HUES48 (cell line): ENCODE measurements around the gene ADCY5.

ENCODE experiments used
- H3K27ac ChIP-seq: one replicate; pipeline ENCODE4 v1.7.0; 2013; ENCODE audit warnings: low read depth, low read length, inconsistent platforms
- H3K27me3 ChIP-seq: 2 replicates; pipeline ENCODE4 v1.6.1; 2013; ENCODE audit warnings: mild to moderate bottlenecking, low read length; ENCODE audit not compliant: control insufficient read depth, insufficient read depth
- H3K36me3 ChIP-seq: 2 replicates; pipeline ENCODE4 v1.6.1; 2013; ENCODE audit warnings: low read length; ENCODE audit not compliant: control insufficient read depth, insufficient read depth
- H3K4me1 ChIP-seq: 2 replicates; pipeline ENCODE4 v1.6.1; 2013; ENCODE audit warnings: mild to moderate bottlenecking, low read length; ENCODE audit not compliant: control insufficient read depth, insufficient read depth
- H3K4me3 ChIP-seq: 2 replicates; pipeline ENCODE4 v1.5.1; 2013; ENCODE audit warnings: mild to moderate bottlenecking, low read depth, low read length
- H3K9ac ChIP-seq: 2 replicates; pipeline ENCODE4 v1.6.1; 2013; ENCODE audit warnings: mild to moderate bottlenecking, low read depth, low read length, moderate library complexity
- H3K9me3 ChIP-seq: 2 replicates; pipeline ENCODE4 v1.6.1; 2013; ENCODE audit warnings: low read length; ENCODE audit not compliant: control insufficient read depth, insufficient read depth

ADCY5 gene

GRCh38 chr3:123416647-123417046, 32.2 kb downstream of the ADCY5 start:
- H3K27ac ChIP-seq, result no peak overlapping the region
- no peak overlapping the region for H3K9ac ChIP-seq
- no peaks in the 10 kb centered on the region; the same call in 1 of the 2 replicates for H3K4me1 ChIP-seq
- H3K9me3 ChIP-seq, result no peaks in the 10 kb centered on the region
- no peak overlapping the region for H3K4me3 ChIP-seq
- H3K27me3 ChIP-seq, result no peaks in the 10 kb centered on the region
- no peaks in the 10 kb centered on the region for H3K36me3 ChIP-seq

- Histone ChIP-seq H3K4me3 (no peak overlapping the region), H3K27me3 (no peaks in the 10 kb centered on the region), H3K4me1 (no peaks in the 10 kb centered on the region; the same call in 1 of the 2 replicates), H3K9me3 (no peaks in the 10 kb centered on the region), H3K27ac (no peak overlapping the region), H3K9ac (no peak overlapping the region), H3K36me3 (no peaks in the 10 kb centered on the region)
Measured at GRCh38 chr3:123416173-123416572, 32.7 kb downstream of the ADCY5 start.

- Histone ChIP-seq H3K9me3 (no peaks in the 10 kb centered on the region), H3K27ac (no peak overlapping the region), H3K4me3 (no peak overlapping the region), H3K9ac (no peak overlapping the region), H3K27me3 (no peaks in the 10 kb centered on the region), H3K36me3 (no peaks in the 10 kb centered on the region), H3K4me1 (no peaks in the 10 kb centered on the region; the same call in 1 of the 2 replicates)
Measured at GRCh38 chr3:123414973-123415775, 33.7 kb downstream of the ADCY5 start.

GRCh38 chr3:123412811-123413604, 35.9 kb downstream of the ADCY5 start:
- H3K27me3 ChIP-seq, result no peaks in the 10 kb centered on the region
- no peaks in the 10 kb centered on the region; the same call in 1 of the 2 replicates for H3K4me1 ChIP-seq
- no peak overlapping the region for H3K4me3 ChIP-seq
- H3K9me3 ChIP-seq, result no peaks in the 10 kb centered on the region
- H3K36me3 ChIP-seq, result no peaks in the 10 kb centered on the region
- H3K27ac ChIP-seq, result no peak overlapping the region
- H3K9ac ChIP-seq, result no peak overlapping the region

GRCh38 chr3:123412076-123412475, 36.8 kb downstream of the ADCY5 start:
- no peaks in the 10 kb centered on the region; the same call in 1 of the 2 replicates for H3K4me1 ChIP-seq
- H3K27me3 ChIP-seq, result no peaks in the 10 kb centered on the region
- no peak overlapping the region for H3K27ac ChIP-seq
- no peaks in the 10 kb centered on the region for H3K36me3 ChIP-seq
- H3K9me3 ChIP-seq, result no peaks in the 10 kb centered on the region
- no peak overlapping the region for H3K9ac ChIP-seq
- H3K4me3 ChIP-seq, result no peak overlapping the region

- no peak overlapping the region for H3K4me3 ChIP-seq
- no peak overlapping the region for H3K27ac ChIP-seq
- H3K27me3 ChIP-seq, result no peaks in the 10 kb centered on the region
- H3K36me3 ChIP-seq, result no peaks in the 10 kb centered on the region
- H3K9ac ChIP-seq, result no peak overlapping the region
- no peaks in the 10 kb centered on the region; the same call in 1 of the 2 replicates for H3K4me1 ChIP-seq
- no peaks in the 10 kb centered on the region for H3K9me3 ChIP-seq
Measured at GRCh38 chr3:123411340-123412040, 37.4 kb downstream of the ADCY5 start.

GRCh38 chr3:123410149-123410515, 38.8 kb downstream of the ADCY5 start:
- Histone ChIP-seq H3K27me3 (no peaks in the 10 kb centered on the region), H3K9me3 (no peaks in the 10 kb centered on the region), H3K4me3 (no peak overlapping the region), H3K27ac (no peak overlapping the region), H3K36me3 (no peaks in the 10 kb centered on the region), H3K4me1 (peaks cover 4% of the 10 kb centered on the region; the same call in 1 of the 2 replicates), H3K9ac (no peak overlapping the region)

GRCh38 chr3:123409443-123410148, 39.3 kb downstream of the ADCY5 start:
- Histone ChIP-seq H3K4me1 (peaks cover 4% of the 10 kb centered on the region; the same call in 1 of the 2 replicates), H3K27ac (no peak overlapping the region), H3K9ac (no peak overlapping the region), H3K36me3 (no peaks in the 10 kb centered on the region), H3K9me3 (no peaks in the 10 kb centered on the region), H3K27me3 (no peaks in the 10 kb centered on the region), H3K4me3 (no peak overlapping the region)

- H3K27me3 ChIP-seq, result no peaks in the 10 kb centered on the region
- H3K4me1 ChIP-seq, result peaks cover 4% of the 10 kb centered on the region; the same call in 1 of the 2 replicates
- H3K9me3 ChIP-seq, result no peaks in the 10 kb centered on the region
- no peak overlapping the region for H3K27ac ChIP-seq
- H3K9ac ChIP-seq, result no peak overlapping the region
- H3K36me3 ChIP-seq, result no peaks in the 10 kb centered on the region
- no peak overlapping the region for H3K4me3 ChIP-seq
Measured at GRCh38 chr3:123406598-123406997, 42.3 kb downstream of the ADCY5 start.

- H3K4me1 ChIP-seq, result peaks cover 4% of the 10 kb centered on the region; the same call in 1 of the 2 replicates
- no peak overlapping the region for H3K4me3 ChIP-seq
- no peaks in the 10 kb centered on the region for H3K27me3 ChIP-seq
- no peaks in the 10 kb centered on the region for H3K36me3 ChIP-seq
- H3K9ac ChIP-seq, result no peak overlapping the region
- no peaks in the 10 kb centered on the region for H3K9me3 ChIP-seq
- no peak overlapping the region for H3K27ac ChIP-seq
Measured at GRCh38 chr3:123405936-123406510, 42.9 kb downstream of the ADCY5 start.
